Amygdala (tissue), 56 donors: ENCODE measurements around the gene PIAS4.

ENCODE experiments used
- DNase-seq, 56 donors: peaks; one replicate each; lab custom pipeline; 2025; lab: John Stamatoyannopoulos, UW

Gene PIAS4

GRCh38 chr19:4036576-4037300 is 29.2 kb downstream of the PIAS4 start:
- DNase-seq: no peak

DNA sequence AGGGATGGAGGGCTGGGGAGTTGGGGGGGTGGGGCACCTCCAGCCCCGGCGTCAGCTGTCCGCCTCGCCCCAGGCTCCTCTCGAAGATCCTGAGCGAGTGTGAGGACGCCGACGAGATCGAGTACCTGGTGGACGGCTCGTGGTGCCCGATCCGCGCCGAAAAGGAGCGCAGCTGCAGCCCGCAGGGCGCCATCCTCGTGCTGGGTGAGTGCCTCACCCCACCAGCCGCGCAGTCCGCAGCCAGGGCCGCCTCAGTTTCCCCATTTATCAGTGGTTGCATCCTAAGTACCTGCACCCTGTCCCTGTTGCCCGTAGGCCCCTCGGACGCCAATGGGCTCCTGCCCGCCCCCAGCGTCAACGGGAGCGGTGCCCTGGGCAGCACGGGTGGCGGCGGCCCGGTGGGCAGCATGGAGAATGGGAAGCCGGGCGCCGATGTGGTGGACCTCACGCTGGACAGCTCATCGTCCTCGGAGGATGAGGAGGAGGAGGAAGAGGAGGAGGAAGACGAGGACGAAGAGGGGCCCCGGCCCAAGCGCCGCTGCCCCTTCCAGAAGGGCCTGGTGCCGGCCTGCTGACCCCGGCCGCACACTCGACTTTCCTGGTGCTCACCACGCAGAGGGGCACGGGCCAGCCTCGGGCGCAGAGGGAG is 29.9 kb downstream of the PIAS4 start:
- no peak for DNase-seq

DNA sequence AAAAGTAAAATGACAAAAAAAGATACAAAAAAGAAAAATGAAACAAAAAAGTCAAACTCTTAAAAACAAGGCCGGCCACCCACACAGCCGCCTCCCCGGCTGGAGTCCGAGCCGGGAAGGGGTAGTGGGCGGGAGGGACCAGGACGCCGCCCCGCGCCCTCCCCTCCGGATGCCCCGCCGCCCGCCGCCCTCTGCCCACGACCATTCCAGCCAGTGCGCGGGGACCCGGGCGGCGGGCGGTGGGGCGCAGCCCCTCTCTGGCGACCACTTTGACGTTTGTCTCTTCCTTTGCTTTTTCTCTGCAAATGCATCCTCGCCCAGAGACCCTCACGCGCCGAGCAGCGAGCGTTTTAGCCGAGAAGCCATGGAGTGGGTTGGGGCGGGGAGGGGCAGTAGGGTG is 30.5 kb downstream of the PIAS4 start:
- no peak for DNase-seq

DNA sequence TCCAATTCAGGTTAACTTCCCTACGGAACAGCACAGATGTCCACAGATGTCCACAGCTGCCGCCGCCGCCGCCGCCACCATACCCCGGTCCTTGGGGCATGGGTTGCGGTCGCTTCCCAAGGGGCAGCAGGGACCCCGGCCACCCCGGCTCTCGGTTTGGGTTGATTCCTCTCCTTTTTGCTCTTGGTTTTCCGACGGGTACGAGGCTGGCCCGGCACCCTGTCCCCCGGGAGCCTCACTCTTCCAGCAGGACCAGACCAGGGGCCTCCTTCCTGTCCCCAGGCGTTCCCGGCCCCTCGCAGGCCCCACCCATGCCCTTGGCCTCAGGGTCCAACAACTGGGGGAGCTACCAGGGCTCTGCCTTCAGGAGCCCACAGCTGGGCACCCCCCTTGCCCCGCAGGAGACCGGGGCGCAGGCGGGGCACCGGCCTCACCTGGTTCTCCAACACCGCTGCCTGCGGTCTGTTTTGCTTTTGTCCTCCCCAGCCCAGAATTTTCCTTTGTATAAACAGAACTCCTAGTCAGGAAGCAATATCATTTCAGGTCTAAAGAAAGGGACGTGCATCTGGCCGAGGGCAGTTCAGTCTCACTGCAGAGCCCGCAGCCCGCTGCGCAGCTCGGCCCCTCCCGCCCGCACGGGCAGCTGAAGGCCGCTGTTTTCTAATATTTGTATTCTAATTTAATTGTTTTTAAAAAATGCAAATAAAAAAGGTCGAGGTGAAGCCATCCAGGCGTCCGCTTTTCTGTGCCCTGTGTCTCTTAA is 31.3 kb downstream of the PIAS4 start:
- no peak for DNase-seq

GRCh38 chr19:4042064-4042730 is 34.7 kb downstream of the PIAS4 start:
- no peak for DNase-seq

- no peak for DNase-seq
Measured at GRCh38 chr19:4042731-4043082, 35.2 kb downstream of the PIAS4 start.

DNA sequence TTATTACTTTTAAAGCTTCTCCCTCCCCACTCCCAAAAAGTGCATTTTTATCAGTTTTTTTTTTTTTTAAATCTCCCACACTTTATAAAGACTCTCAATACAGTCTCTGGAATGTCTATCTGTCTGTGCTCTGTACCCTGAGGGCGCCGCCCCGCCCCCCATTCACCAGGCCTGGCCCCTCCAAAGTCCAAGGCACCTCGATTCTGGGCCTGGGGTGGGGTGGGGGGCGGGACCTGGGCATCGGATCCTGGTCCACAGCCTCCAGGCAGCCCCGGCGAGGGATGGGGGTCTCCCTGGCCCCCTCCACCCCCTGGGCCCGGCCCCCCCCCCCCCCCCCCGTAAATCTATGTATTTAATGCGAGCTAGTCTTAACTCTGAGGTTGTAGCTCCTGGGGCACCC is 35.9 kb downstream of the PIAS4 start:
- no peak for DNase-seq

DNA sequence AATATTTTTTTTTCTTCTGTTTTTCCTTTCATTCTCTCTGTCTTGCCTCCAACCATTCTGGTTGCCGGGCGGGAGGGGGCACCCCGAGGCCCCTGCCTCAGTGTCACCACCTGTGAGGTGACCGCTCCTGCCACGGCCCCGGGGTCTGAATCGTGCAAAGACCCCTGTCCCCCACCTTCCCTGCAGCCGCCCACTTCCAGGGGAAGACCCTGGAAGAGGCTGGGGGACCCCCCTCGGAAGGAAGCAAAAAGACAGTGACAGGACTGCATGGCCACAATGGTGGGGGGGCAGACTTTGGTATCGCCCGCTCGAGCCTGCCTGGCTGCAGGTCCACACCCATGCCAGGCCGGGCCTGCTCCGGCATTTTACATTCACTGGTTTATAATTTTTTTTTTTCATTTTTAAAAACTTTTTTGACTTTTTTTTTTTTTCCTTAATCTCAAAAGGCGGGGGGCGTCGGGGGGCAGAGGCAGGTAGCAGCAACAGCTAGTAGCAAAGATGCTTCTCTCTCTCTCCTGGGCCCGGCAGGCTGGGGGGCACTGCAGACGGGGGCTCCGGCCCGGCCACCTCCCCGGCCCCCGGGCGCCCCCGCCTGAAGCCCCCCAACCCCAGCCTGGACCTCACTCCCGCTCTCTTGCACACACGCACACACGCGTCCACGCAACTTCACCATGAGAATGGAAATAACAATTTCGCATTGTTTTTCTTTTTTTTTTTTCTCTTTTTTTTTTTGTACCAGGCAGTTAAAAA is 36.6 kb downstream of the PIAS4 start:
- no peak for DNase-seq

DNA sequence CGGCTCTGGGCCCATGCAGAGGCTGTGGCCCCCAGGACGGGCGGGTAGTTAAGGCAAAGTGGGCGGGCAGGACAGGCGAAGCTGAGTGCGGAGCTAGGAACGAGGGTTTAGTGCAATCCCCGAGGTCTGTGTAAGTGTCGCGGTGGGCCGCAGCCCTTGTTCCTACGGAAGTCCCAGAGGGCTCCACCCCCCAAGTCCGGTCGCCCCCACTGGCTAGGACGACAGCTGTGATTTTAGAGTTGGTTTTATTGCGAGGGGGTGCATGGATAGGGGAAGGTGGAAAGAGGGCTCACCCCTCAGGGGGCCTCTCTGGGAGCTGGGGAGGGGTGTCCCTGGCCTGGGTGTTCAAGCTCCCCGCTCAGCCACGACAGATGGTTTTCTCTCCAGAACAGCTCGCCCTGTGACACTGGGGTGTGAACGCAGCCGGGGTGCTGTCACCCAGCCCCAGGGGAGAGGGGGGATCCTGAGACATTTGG is 37.5 kb downstream of the PIAS4 start:
- DNase-seq: no peak

- no peak for DNase-seq
Measured at GRCh38 chr19:4045597-4046361, 38.2 kb downstream of the PIAS4 start.

- DNase-seq: no peak
Measured at GRCh38 chr19:4046362-4046691, 38.8 kb downstream of the PIAS4 start.

DNA sequence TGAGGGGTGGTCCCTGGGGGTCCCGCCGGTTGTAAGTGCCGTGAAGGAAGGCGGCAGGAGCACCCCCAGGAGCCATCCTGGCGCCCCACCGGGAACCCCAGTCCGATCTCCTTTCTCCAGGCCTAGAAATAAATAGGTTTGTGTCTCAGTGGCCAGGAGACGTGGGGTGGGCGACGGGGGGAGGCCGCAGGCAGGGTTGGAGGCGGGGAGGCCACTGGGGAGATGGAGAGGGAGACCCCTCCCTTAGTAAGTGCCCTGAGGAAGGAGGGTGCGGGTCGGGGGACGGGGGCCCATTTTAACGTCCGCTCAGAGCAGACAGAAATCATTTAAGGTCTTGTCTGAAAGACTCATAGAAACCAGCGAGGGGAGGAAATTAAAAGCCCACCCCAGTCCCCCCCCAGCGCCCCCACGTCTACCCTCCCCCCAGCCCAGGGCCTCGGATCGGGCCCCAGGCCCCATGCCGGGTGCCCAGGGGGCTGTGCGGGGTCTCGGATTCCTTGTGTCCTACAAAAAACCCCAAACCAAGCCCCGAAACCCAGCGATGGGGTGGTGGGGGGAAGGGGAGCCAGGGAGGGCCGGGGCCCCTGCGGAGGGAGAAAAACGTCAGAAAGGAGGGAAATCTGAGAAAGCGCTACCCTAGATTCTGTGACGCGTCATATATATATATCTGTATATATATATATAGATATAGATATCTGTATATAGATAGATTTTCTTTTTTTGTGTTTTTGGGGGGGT is 39.6 kb downstream of the PIAS4 start:
- DNase-seq: no peak

- no peak for DNase-seq
Measured at GRCh38 chr19:4049432-4049831, 41.9 kb downstream of the PIAS4 start.

GRCh38 chr19:4051175-4052101 is 43.9 kb downstream of the PIAS4 start:
- peak in 1 of 56 donors; percentile 36 for DNase-seq

GRCh38 chr19:4052114-4052992 is 44.8 kb downstream of the PIAS4 start:
- peak in 26 of 56 donors; percentile 15 to 77 (median 46) for DNase-seq

- peak in 1 of 56 donors; percentile 46 for DNase-seq
Measured at GRCh38 chr19:4052993-4053422, 45.5 kb downstream of the PIAS4 start.
